ENCODE data around the gene CAPRIN2.
A peak's percentile ranks its signal among the peaks of the same experiment; 100 is the strongest.

CAPRIN2 gene

GRCh38 chr12:30754750-30755394 lies at the start of gene CAPRIN2:
CAPRIN2 (minus strand) TSS chr12:30754951; CDS start chr12:30753520, 1,431 bp downstream.
- H3K9me3 Mint-ChIP-seq: no peaks in the 10 kb centered on the region
- TF ChIP-seq CTCF (IDR thresholded peaks at IDR 0.05; ENCODE audit: unreplicated experiment in 3 of 3): peak in 2 of 3 experiments; percentile 14 to 53
- H3K4me3 Mint-ChIP-seq: peak within 1 kb of the TSS; percentile 95 to 97 (median 96)
- peaks cover 37% of the 10 kb centered on the region for H3K4me1 Mint-ChIP-seq
- peak within 1 kb of the TSS; percentile 74 to 96 (median 87) for H3K27ac Mint-ChIP-seq
- H3K36me3 Mint-ChIP-seq (ENCODE audit: low read depth): peaks cover 8% of the 10 kb centered on the region
- H3K27me3 Mint-ChIP-seq (ENCODE audit: low read depth): no peaks in the 10 kb centered on the region

GRCh38 chr12:30797689-30798088 lies 42.9 kb upstream of the CAPRIN2 start:
- peak overlapping the region; percentile 79 to 92 (median 90) for H3K4me3 Mint-ChIP-seq
- peaks cover 31% of the 10 kb centered on the region for H3K27me3 Mint-ChIP-seq (ENCODE audit: low read depth)
- no peak for TF ChIP-seq CTCF (IDR thresholded peaks at IDR 0.05; ENCODE audit: unreplicated experiment in 3 of 3)
- H3K9me3 Mint-ChIP-seq: no peaks in the 10 kb centered on the region
- no peak overlapping the region for H3K27ac Mint-ChIP-seq
- H3K36me3 Mint-ChIP-seq (ENCODE audit: low read depth): no peaks in the 10 kb centered on the region
- peaks cover 11% of the 10 kb centered on the region for H3K4me1 Mint-ChIP-seq

GRCh38 chr12:30796891-30797371 lies 42.2 kb upstream of the CAPRIN2 start:
- peaks cover 31% of the 10 kb centered on the region for H3K27me3 Mint-ChIP-seq (ENCODE audit: low read depth)
- peak overlapping the region; percentile 90 to 93 (median 92) for H3K4me3 Mint-ChIP-seq
- no peaks in the 10 kb centered on the region for H3K9me3 Mint-ChIP-seq
- peak overlapping the region in 2 of 3 experiments; percentile 42 to 56 for H3K27ac Mint-ChIP-seq
- TF ChIP-seq CTCF (IDR thresholded peaks at IDR 0.05; ENCODE audit: unreplicated experiment in 3 of 3): no peak
- peaks cover 11% of the 10 kb centered on the region for H3K4me1 Mint-ChIP-seq
- H3K36me3 Mint-ChIP-seq (ENCODE audit: low read depth): no peaks in the 10 kb centered on the region

- Mint-ChIP-seq H3K36me3 (ENCODE audit: low read depth) (no peaks in the 10 kb centered on the region), H3K9me3 (no peaks in the 10 kb centered on the region), H3K4me1 (peaks cover 11% of the 10 kb centered on the region), H3K27me3 (ENCODE audit: low read depth) (peaks cover 31% of the 10 kb centered on the region), H3K27ac (no peak overlapping the region), H3K4me3 (peak overlapping the region; percentile 90 to 93 (median 92))
- TF ChIP-seq CTCF (IDR thresholded peaks at IDR 0.05; ENCODE audit: unreplicated experiment in 3 of 3): no peak
Observed at GRCh38 chr12:30796313-30796780, 41.6 kb upstream of the CAPRIN2 start.

- Mint-ChIP-seq H3K4me3 (peak overlapping the region; percentile 72 to 92 (median 90)), H3K9me3 (no peaks in the 10 kb centered on the region), H3K36me3 (ENCODE audit: low read depth) (no peaks in the 10 kb centered on the region), H3K27me3 (ENCODE audit: low read depth) (peaks cover 29% of the 10 kb centered on the region), H3K27ac (peak overlapping the region in 1 of 3 experiments; percentile 68), H3K4me1 (peaks cover 11% of the 10 kb centered on the region)
- no peak for TF ChIP-seq CTCF (IDR thresholded peaks at IDR 0.05; ENCODE audit: unreplicated experiment in 3 of 3)
Observed at GRCh38 chr12:30795410-30796312, 40.9 kb upstream of the CAPRIN2 start.
